Panc1 (cell line): ENCODE results near the gene PGRMC2. TPM values are rescaled to one million over a fixed set of nuclear protein-coding genes. Genes with fewer than 3 reads are reported as not detected.

Source experiments
- ATAC-seq: fragments of 200-7000 bp; cut with Tn5 transposase; 2 replicates; pipeline ENCODE4 v1.9.1; 2020; ENCODE audit warnings: mild to moderate bottlenecking, moderate library complexity
- BruUV-seq: library from RNA; stranded (reverse); fragments of 400-500 nt; replicated peaks from 2 replicates; lab custom pipeline; 2021; lab: Mats Ljungman, UMichigan
- CTCF ChIA-PET: fragments of 300-600 bp; sonication (Branson Sonifier 250); formaldehyde crosslinking; loops from one replicate; lab custom pipeline; 2022; ENCODE audit warnings: antibody characterized with exemption; lab: Charles Lee
- POLR2A ChIA-PET: fragments of 300-600 bp; sonication (Branson Sonifier 250); formaldehyde crosslinking; loops from one replicate; lab custom pipeline; 2022; ENCODE audit warnings: antibody characterized with exemption; lab: Charles Lee
- DNase-seq: peaks from one replicate; pipeline ENCODE4 v3.0.0-alpha.2; 2010; ENCODE audit warnings: low read depth, low spot score
- H3K27ac ChIP-seq: 2 replicates; pipeline ENCODE4 v1.5.1; 2011; ENCODE audit warnings: mild to moderate bottlenecking, low read length, inconsistent platforms
- H3K27me3 ChIP-seq: fragments of 200-500 bp; sonication (Bioruptor generic); 2 replicates; pipeline ENCODE4 v1.6.0; 2014; ENCODE audit warnings: low read length, inconsistent platforms; ENCODE audit not compliant: control insufficient read depth, insufficient read depth
- H3K36me3 ChIP-seq: fragments of 200-500 bp; sonication (Bioruptor generic); 2 replicates; pipeline ENCODE4 v1.5.1; 2014; ENCODE audit warnings: inconsistent platforms, mild to moderate bottlenecking, low read length, moderate library complexity; ENCODE audit not compliant: control insufficient read depth, insufficient read depth
- H3K4me1 ChIP-seq: 2 replicates; pipeline ENCODE4 v1.5.1; 2011; ENCODE audit warnings: inconsistent platforms, mild to moderate bottlenecking, low read length, moderate library complexity; ENCODE audit not compliant: control insufficient read depth, insufficient read depth
- H3K4me3 ChIP-seq, 2 experiments: 2 replicates each; pipeline ENCODE4 v1.5.1; 2011 to 2012; ENCODE audit warnings: low read depth in 2 of 2, low read length in 2 of 2, mild to moderate bottlenecking in 2 of 2, inconsistent platforms in 1 of 2, moderate library complexity in 1 of 2
- H3K9me3 ChIP-seq: fragments of 200-500 bp; sonication (Bioruptor generic); 2 replicates; pipeline ENCODE4 v1.5.1; 2014; ENCODE audit warnings: low read depth, mild to moderate bottlenecking, inconsistent platforms, low read length, moderate library complexity; ENCODE audit not compliant: control insufficient read depth, insufficient read depth
- CTCF ChIP-seq: fragments of 450-650 bp; IDR thresholded peaks from 2 replicates; pipeline ENCODE4 v1.5.1; 2017; ENCODE audit warnings: mild to moderate bottlenecking
- POLR2AphosphoS5 ChIP-seq: IDR thresholded peaks from 2 replicates; pipeline ENCODE4 v1.6.1; 2012; ENCODE audit warnings: mild to moderate bottlenecking, low read depth, low read length, moderate library complexity
- SIN3A ChIP-seq: IDR thresholded peaks from 2 replicates; pipeline ENCODE4 v1.6.1; 2012; ENCODE audit warnings: low read depth, mild to moderate bottlenecking, low read length, moderate library complexity, borderline replicate concordance; ENCODE audit not compliant: insufficient read depth
- TCF7L2 ChIP-seq: IDR thresholded peaks from 2 replicates; pipeline ENCODE4 v1.6.1; 2011; ENCODE audit warnings: mild to moderate bottlenecking, low read depth, low read length, inconsistent platforms
- in situ Hi-C: cut with HindIII; loops from 2 replicates; pipeline ENCODE4 v1.10.0; 2016; ENCODE audit warnings: low sequenced_read_pairs, low pct_unique_long_range_greater_than_20kb
- intact Hi-C: fragments of 100-400 bp; cut with micrococcal nuclease; formaldehyde crosslinking; loops from one replicate; pipeline ENCODE4 v1.10.0; 2022; ENCODE audit not compliant: unreplicated experiment
- total RNA-seq: library from RNA; stranded (reverse); gene quantifications from one replicate; pipeline ENCODE4 v1.2.1, GENCODE V29; 2021; ENCODE audit not compliant: unreplicated experiment
- TF ChIP-seq, protein P1 (sequence below), 2 experiments: IDR thresholded peaks; 2 replicates each; pipeline ENCODE4 v1.6.1; 2011 to 2012; ENCODE audit warnings: low read depth in 2 of 2, control low read depth in 1 of 2, low read length in 1 of 2, mild to moderate bottlenecking in 1 of 2, moderate library complexity in 1 of 2; ENCODE audit not compliant: insufficient read depth in 1 of 2

PGRMC2 gene
- total RNA-seq, 1 experiment from 2014 or later, result 47.6 TPM

- TF ChIP-seq CTCF, result no peak
- no peak for TF ChIP-seq TCF7L2
- TF ChIP-seq, protein P1, sequence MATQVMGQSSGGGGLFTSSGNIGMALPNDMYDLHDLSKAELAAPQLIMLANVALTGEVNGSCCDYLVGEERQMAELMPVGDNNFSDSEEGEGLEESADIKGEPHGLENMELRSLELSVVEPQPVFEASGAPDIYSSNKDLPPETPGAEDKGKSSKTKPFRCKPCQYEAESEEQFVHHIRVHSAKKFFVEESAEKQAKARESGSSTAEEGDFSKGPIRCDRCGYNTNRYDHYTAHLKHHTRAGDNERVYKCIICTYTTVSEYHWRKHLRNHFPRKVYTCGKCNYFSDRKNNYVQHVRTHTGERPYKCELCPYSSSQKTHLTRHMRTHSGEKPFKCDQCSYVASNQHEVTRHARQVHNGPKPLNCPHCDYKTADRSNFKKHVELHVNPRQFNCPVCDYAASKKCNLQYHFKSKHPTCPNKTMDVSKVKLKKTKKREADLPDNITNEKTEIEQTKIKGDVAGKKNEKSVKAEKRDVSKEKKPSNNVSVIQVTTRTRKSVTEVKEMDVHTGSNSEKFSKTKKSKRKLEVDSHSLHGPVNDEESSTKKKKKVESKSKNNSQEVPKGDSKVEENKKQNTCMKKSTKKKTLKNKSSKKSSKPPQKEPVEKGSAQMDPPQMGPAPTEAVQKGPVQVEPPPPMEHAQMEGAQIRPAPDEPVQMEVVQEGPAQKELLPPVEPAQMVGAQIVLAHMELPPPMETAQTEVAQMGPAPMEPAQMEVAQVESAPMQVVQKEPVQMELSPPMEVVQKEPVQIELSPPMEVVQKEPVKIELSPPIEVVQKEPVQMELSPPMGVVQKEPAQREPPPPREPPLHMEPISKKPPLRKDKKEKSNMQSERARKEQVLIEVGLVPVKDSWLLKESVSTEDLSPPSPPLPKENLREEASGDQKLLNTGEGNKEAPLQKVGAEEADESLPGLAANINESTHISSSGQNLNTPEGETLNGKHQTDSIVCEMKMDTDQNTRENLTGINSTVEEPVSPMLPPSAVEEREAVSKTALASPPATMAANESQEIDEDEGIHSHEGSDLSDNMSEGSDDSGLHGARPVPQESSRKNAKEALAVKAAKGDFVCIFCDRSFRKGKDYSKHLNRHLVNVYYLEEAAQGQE (IDR thresholded peaks at IDR 0.05; ENCODE audit: insufficient read depth in 1 of 2, low read depth in 2 of 2, low read length in 1 of 2), result no peak
- no peak for TF ChIP-seq POLR2AphosphoS5
- TF ChIP-seq SIN3A, result no peak
Observed at GRCh38 chr4:128284317-128284716, 3.3 kb downstream of the PGRMC2 start.

DNA sequence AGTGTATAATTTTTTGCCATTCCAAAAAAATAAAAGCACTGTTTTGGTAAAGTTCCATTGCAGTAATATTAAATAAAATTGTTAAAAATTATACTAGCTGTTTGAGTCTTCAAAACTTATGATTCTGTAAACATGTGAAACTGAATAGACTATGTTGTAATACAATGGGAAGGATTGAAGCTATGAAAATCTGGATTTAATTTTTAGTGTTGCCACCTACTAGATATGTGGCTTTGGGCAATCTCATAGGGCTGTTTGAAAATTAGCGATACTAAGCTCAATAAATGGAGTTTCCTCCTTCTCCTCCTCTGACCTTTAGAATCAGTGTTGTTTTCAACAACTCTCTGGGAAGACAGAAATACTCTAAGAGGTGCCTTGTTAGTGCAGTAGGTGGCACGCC, 4.5 kb downstream of the PGRMC2 start:
- DNase-seq (no peak), ATAC-seq (no peak)
- no peak overlapping the region for H3K4me3 ChIP-seq
- H3K9me3 ChIP-seq, result no peaks in the 10 kb centered on the region
- H3K4me1 ChIP-seq, result no peaks in the 10 kb centered on the region; the same call in 1 of the 2 replicates
- POLR2A ChIA-PET, result no interaction called here
- TF ChIP-seq TCF7L2 (no peak), SIN3A (no peak), POLR2AphosphoS5 (no peak), CTCF (no peak)
- TF ChIP-seq, protein P1 (IDR thresholded peaks at IDR 0.05; ENCODE audit: insufficient read depth in 1 of 2, low read depth in 2 of 2, low read length in 1 of 2), result no peak
- H3K27ac ChIP-seq, result no peak overlapping the region
- no TSS peak for BruUV-seq
- CTCF ChIA-PET, result no interaction called here
- in situ Hi-C loops, result no loop called here
- no peaks in the 10 kb centered on the region for H3K27me3 ChIP-seq
- intact Hi-C loops, result no loop called here
- no peaks in the 10 kb centered on the region; the same call in none of the 2 replicates for H3K36me3 ChIP-seq

More at GRCh38 chr4:128284317-128284716, 3.3 kb downstream of the PGRMC2 start:
- ATAC-seq, result no peak
- in situ Hi-C loops (no loop called here), intact Hi-C loops (no loop called here)
- BruUV-seq, result no TSS peak
- ChIA-PET POLR2A (no interaction called here), CTCF (no interaction called here)
- DNase-seq, result no peak
- Histone ChIP-seq H3K27ac (no peak overlapping the region; the same call in 1 of the 2 replicates), H3K4me3 (peak overlapping the region in 1 of 2 experiments; percentile 78; a peak in 2 of 4 replicates), H3K9me3 (no peaks in the 10 kb centered on the region), H3K4me1 (no peaks in the 10 kb centered on the region; the same call in 1 of the 2 replicates), H3K27me3 (no peaks in the 10 kb centered on the region), H3K36me3 (no peaks in the 10 kb centered on the region; the same call in none of the 2 replicates)
